Keratinocyte (primary cell): ENCODE data around the gene ITGB6. TPM values are rescaled to one million over a fixed set of nuclear protein-coding genes. Genes with fewer than 3 reads are reported as not detected.

Experiments used
- DNase-seq: peaks from one replicate; pipeline ENCODE4 v3.0.0-alpha.2; 2011; ENCODE audit warnings: low read depth, missing footprints, low spot score
- FAIRE-seq: peaks from 2 replicates; lab custom pipeline; 2011; peaks lifted over from hg19 to GRCh38; lab: Jason Lieb, UNC
- H2AFZ ChIP-seq: 2 replicates; pipeline ENCODE4 v1.6.0; 2012; ENCODE audit warnings: low read length, control low read depth, inconsistent platforms; ENCODE audit not compliant: control insufficient read depth
- H3K27ac ChIP-seq: 2 replicates; pipeline ENCODE4 v1.5.1; 2011; ENCODE audit warnings: low read length; ENCODE audit not compliant: control insufficient read depth, insufficient read depth
- H3K27me3 ChIP-seq: 3 replicates; pipeline ENCODE4 v1.6.0; 2011; ENCODE audit warnings: low read length; ENCODE audit not compliant: control insufficient read depth, insufficient read depth; ENCODE audit errors: extremely low read depth
- H3K36me3 ChIP-seq, 2 experiments: 2 replicates in 1 of 2; 3 replicates in 1 of 2; pipeline ENCODE4 v1.5.1; 2011; ENCODE audit warnings: low read length in 2 of 2, mild to moderate bottlenecking in 1 of 2; ENCODE audit not compliant: control insufficient read depth in 2 of 2, insufficient read depth in 2 of 2; ENCODE audit errors: extremely low read depth in 1 of 2
- H3K4me1 ChIP-seq: 3 replicates; pipeline ENCODE4 v1.5.1; 2011; ENCODE audit warnings: low read length; ENCODE audit not compliant: control insufficient read depth, insufficient read depth; ENCODE audit errors: extremely low read depth
- H3K4me2 ChIP-seq: 3 replicates; pipeline ENCODE4 v1.6.0; 2011; ENCODE audit warnings: low read depth, low read length; ENCODE audit not compliant: control insufficient read depth, insufficient read depth; ENCODE audit errors: extremely low read depth
- H3K4me3 ChIP-seq, 3 experiments: fragments of 200-600 bp in 1 of 3; sonication (generic) in 1 of 3; 2 replicates in 2 of 3; 3 replicates in 1 of 3; pipeline ENCODE4 v1.5.1; 2011 to 2016; ENCODE audit warnings: low read length in 3 of 3, mild to moderate bottlenecking in 3 of 3, control low read depth in 2 of 3, inconsistent platforms in 1 of 3, low read depth in 1 of 3, mixed read lengths in 1 of 3, mixed run types in 1 of 3, moderate library complexity in 1 of 3; ENCODE audit not compliant: control insufficient read depth in 2 of 3, insufficient read depth in 2 of 3; ENCODE audit errors: extremely low read depth in 1 of 3
- H3K79me2 ChIP-seq: 2 replicates; pipeline ENCODE4 v1.6.0; 2012; ENCODE audit warnings: low read length; ENCODE audit not compliant: control insufficient read depth, insufficient read depth
- H3K9ac ChIP-seq: 3 replicates; pipeline ENCODE4 v1.6.0; 2011; ENCODE audit warnings: low read length; ENCODE audit not compliant: control insufficient read depth, insufficient read depth; ENCODE audit errors: extremely low read depth
- H3K9me1 ChIP-seq: 3 replicates; pipeline ENCODE4 v1.6.0; 2011; ENCODE audit warnings: low read length; ENCODE audit not compliant: control insufficient read depth, insufficient read depth; ENCODE audit errors: extremely low read depth
- H3K9me3 ChIP-seq: 2 replicates; pipeline ENCODE4 v1.5.1; 2012; ENCODE audit warnings: low read depth, low read length; ENCODE audit not compliant: control insufficient read depth
- H4K20me1 ChIP-seq: 3 replicates; pipeline ENCODE4 v1.6.0; 2011; ENCODE audit warnings: low read length; ENCODE audit not compliant: control insufficient read depth, insufficient read depth; ENCODE audit errors: extremely low read depth
- EZH2 ChIP-seq: IDR thresholded peaks from one replicate; pipeline ENCODE4 v1.6.1; 2012; ENCODE audit warnings: inconsistent platforms, mild to moderate bottlenecking, low read length, moderate library complexity
- dilution Hi-C: fragments of 300-500 bp; cut with MboI; formaldehyde crosslinking; loops from one replicate; pipeline ENCODE4 v1.7.0; 2020; ENCODE audit warnings: low sequenced_read_pairs; ENCODE audit not compliant: extremely low pct_ligation_motif_present
- polyA plus RNA-seq, 5 experiments: library from polyadenylated mRNA; depleted of rRNA in 3 of 5; stranded (reverse) in 3 of 5; stranded (forward) in 1 of 5; unstranded in 1 of 5; fragments of >200 nt; gene quantifications; 1 replicate in 1 of 5; 2 replicates in 3 of 5; 3 replicates in 1 of 5; pipeline versions ENCODE4 v1.2.1 to v1.2.3, GENCODE V29; 2011 to 2012; ENCODE audit warnings: missing spikeins in 2 of 5, low read depth in 1 of 5, low replicate concordance in 1 of 5
- TF ChIP-seq, protein P1 (sequence below), 3 experiments: IDR thresholded peaks in 1 of 3; conservative IDR thresholded peaks in 1 of 3; optimal IDR thresholded peaks in 1 of 3; 2 replicates in 2 of 3; 3 replicates in 1 of 3; pipeline versions ENCODE3 to v1.5.1; 2011; ENCODE audit warnings: low read length in 3 of 3, mild to moderate bottlenecking in 3 of 3, moderate library complexity in 2 of 3, control low read depth in 1 of 3, inconsistent platforms in 1 of 3; ENCODE audit not compliant: insufficient read depth in 2 of 3; ENCODE audit errors: extremely low read depth in 1 of 3

ITGB6 gene
- polyA plus RNA-seq, 1 donor (not counting 4 experiments of a cell fraction or from before 2014, with no cell fraction given): 183 TPM

GRCh38 chr2:160209516-160209856, 9.4 kb upstream of the ITGB6 start:
- dilution Hi-C loops: no loop called here
- peak overlapping the region; percentile 41 for H3K27ac ChIP-seq
- no peaks in the 10 kb centered on the region for H4K20me1 ChIP-seq
- H3K9me3 ChIP-seq: peaks cover 3% of the 10 kb centered on the region
- DNase-seq (no peak), FAIRE-seq (peak; percentile 52)
- no peaks in the 10 kb centered on the region for H3K79me2 ChIP-seq
- H3K4me3 ChIP-seq: no peak overlapping the region
- no peak overlapping the region for H3K4me2 ChIP-seq
- no peak overlapping the region for H2AFZ ChIP-seq
- peaks cover 71% of the 10 kb centered on the region for H3K4me1 ChIP-seq
- H3K9ac ChIP-seq: no peak overlapping the region
- H3K27me3 ChIP-seq: no peaks in the 10 kb centered on the region
- no peaks in the 10 kb centered on the region for H3K36me3 ChIP-seq
- no peak for TF ChIP-seq EZH2
- TF ChIP-seq, protein P1, sequence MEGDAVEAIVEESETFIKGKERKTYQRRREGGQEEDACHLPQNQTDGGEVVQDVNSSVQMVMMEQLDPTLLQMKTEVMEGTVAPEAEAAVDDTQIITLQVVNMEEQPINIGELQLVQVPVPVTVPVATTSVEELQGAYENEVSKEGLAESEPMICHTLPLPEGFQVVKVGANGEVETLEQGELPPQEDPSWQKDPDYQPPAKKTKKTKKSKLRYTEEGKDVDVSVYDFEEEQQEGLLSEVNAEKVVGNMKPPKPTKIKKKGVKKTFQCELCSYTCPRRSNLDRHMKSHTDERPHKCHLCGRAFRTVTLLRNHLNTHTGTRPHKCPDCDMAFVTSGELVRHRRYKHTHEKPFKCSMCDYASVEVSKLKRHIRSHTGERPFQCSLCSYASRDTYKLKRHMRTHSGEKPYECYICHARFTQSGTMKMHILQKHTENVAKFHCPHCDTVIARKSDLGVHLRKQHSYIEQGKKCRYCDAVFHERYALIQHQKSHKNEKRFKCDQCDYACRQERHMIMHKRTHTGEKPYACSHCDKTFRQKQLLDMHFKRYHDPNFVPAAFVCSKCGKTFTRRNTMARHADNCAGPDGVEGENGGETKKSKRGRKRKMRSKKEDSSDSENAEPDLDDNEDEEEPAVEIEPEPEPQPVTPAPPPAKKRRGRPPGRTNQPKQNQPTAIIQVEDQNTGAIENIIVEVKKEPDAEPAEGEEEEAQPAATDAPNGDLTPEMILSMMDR (optimal IDR thresholded peaks at IDR 0.05 in 1 of 3, IDR thresholded peaks at IDR 0.05 in 1 of 3, conservative IDR thresholded peaks at IDR 0.05 in 1 of 3; ENCODE audit: extremely low read depth in 1 of 3, insufficient read depth in 2 of 3, low read length in 3 of 3): no peak
- H3K9me1 ChIP-seq: no peaks in the 10 kb centered on the region

DNA sequence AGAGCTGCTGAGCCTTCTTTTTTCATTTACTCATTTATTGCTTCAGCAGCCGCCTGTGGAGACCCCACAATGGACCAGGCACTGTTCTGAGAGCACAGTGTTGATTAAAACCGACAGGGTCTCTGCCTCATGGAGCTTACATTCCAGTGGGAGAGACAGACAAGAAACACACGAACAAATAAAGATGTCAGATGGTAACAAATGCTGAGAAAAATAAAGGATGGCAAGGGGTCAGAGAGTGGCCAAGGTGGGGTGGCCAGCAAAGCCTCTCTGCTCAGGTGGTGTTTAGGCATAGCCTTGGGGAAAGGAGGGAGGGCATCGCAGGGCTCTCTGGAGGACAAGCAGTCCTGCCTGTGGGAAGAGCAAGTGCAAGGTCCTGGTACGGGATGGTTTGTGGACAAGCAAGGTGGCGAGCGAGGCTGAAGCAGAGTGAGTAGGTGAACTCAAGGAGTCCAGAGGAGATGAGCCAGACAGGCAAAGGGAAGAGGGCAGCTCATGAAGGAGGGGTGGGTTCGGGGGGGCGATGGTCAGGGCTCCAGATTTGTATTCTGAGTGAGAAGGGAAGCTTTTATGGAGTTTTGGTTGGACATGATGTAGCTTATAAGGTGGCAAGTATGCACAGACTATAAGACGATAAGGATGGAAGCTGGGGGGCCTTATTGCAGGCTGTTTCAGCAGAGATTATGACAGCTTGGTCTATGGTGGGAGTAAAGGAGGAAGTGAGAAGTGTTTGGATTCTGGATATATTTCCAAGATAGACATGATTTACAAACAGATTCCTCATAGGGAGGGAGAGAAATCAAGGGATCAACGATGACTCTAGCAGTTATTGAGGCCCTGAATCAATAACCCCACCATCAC, 8.8 kb upstream of the ITGB6 start:
- Histone ChIP-seq H2AFZ (no peak overlapping the region), H3K27ac (peak overlapping the region; percentile 91), H4K20me1 (no peaks in the 10 kb centered on the region), H3K27me3 (no peaks in the 10 kb centered on the region), H3K4me1 (peaks cover 67% of the 10 kb centered on the region), H3K9ac (peak overlapping the region; percentile 63), H3K9me1 (no peaks in the 10 kb centered on the region), H3K36me3 (no peaks in the 10 kb centered on the region), H3K9me3 (peaks cover 3% of the 10 kb centered on the region), H3K4me2 (no peak overlapping the region), H3K79me2 (no peaks in the 10 kb centered on the region), H3K4me3 (no peak overlapping the region)
- dilution Hi-C loops: no loop called here
- TF ChIP-seq, protein P1 (optimal IDR thresholded peaks at IDR 0.05 in 1 of 3, IDR thresholded peaks at IDR 0.05 in 1 of 3, conservative IDR thresholded peaks at IDR 0.05 in 1 of 3; ENCODE audit: extremely low read depth in 1 of 3, insufficient read depth in 2 of 3, low read length in 3 of 3): no peak
- TF ChIP-seq EZH2: no peak
- FAIRE-seq: no peak
- DNase-seq: no peak
